HG02763 (cell line): ENCODE results near the gene CTDSPL.
"Not testable (repeated sequence)": the region's sequence is repeated elsewhere in the genome, so short reads cannot be mapped to it uniquely, and the experiment has no call there.

ENCODE experiments used
- ATAC-seq: cut with Tn5 transposase; IDR thresholded peaks from one replicate; pipeline ENCODE4 v1.9.1; 2021; ENCODE audit warnings: mild to moderate bottlenecking, moderate library complexity; ENCODE audit not compliant: unreplicated experiment

The CTDSPL gene

GRCh38 chr3:37984051-37984450 is 122.4 kb downstream of the CTDSPL start:
- ATAC-seq = no peak

- no peak for ATAC-seq
Measured at GRCh38 chr3:37984596-37984995, 122.9 kb downstream of the CTDSPL start.

GRCh38 chr3:37985637-37986320 is 124.1 kb downstream of the CTDSPL start:
- ATAC-seq = no peak

GRCh38 chr3:37986479-37987314 is 125.0 kb downstream of the CTDSPL start:
- ATAC-seq = no peak

GRCh38 chr3:37987315-37987697 is 125.6 kb downstream of the CTDSPL start:
- no peak for ATAC-seq

GRCh38 chr3:37987751-37988179 is 126.1 kb downstream of the CTDSPL start:
- ATAC-seq = no peak

- not testable (repeated sequence) for ATAC-seq
Measured at GRCh38 chr3:37988376-37988775, 126.7 kb downstream of the CTDSPL start.

GRCh38 chr3:37988931-37989525 is 127.3 kb downstream of the CTDSPL start:
- ATAC-seq = no peak

GRCh38 chr3:37989821-37990480 is 128.3 kb downstream of the CTDSPL start:
- no peak for ATAC-seq

GRCh38 chr3:37990527-37990926 is 128.8 kb downstream of the CTDSPL start, which contains the start of gene VILL:
Gene VILL (plus strand): TSS chr3:37990786. CDS start chr3:37993673, 2,887 bp downstream.
- no peak for ATAC-seq

GRCh38 chr3:37991109-37991508 is 129.4 kb downstream of the CTDSPL start:
- ATAC-seq = no peak

GRCh38 chr3:37991823-37992222 is 130.1 kb downstream of the CTDSPL start:
- ATAC-seq = no peak

GRCh38 chr3:37992271-37993066 is 130.8 kb downstream of the CTDSPL start:
- ATAC-seq = no peak

GRCh38 chr3:37993067-37993455 is 131.4 kb downstream of the CTDSPL start:
- no peak for ATAC-seq

GRCh38 chr3:37993460-37993819 is 131.8 kb downstream of the CTDSPL start:
- no peak for ATAC-seq

- peak; percentile 48 for ATAC-seq
Measured at GRCh38 chr3:37993820-37994638, 132.3 kb downstream of the CTDSPL start.

GRCh38 chr3:37994639-37994972 is 132.9 kb downstream of the CTDSPL start:
- ATAC-seq = no peak

- ATAC-seq = no peak
Measured at GRCh38 chr3:37995652-37996641, 134.3 kb downstream of the CTDSPL start.
